ENCODE measurements around the gene PRKCB.

DNA sequence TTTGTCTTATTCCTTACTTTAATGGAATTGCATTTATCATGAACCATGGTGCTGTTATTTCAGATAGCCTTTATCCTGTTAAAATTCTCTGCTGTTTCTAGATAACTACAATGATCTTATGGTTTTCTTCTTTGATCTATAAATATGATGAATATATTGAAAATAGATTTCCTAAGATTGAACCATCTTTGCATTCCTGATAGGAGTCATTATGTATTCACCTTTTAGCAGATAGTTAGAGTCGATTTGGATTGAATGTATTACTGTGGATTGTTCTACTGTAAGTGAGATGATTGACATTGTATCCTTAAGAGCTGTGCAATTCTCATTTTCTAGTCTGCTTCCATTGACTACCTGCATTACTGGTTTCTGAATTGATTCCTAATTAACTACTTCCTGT, 255.3 kb downstream of the PRKCB start:
- TF ChIP-seq EP300 (IDR thresholded peaks at IDR 0.05) (no peak), POLR2AphosphoS5 (IDR thresholded peaks at IDR 0.05) (no peak)
- TF ChIP-seq, protein P1, sequence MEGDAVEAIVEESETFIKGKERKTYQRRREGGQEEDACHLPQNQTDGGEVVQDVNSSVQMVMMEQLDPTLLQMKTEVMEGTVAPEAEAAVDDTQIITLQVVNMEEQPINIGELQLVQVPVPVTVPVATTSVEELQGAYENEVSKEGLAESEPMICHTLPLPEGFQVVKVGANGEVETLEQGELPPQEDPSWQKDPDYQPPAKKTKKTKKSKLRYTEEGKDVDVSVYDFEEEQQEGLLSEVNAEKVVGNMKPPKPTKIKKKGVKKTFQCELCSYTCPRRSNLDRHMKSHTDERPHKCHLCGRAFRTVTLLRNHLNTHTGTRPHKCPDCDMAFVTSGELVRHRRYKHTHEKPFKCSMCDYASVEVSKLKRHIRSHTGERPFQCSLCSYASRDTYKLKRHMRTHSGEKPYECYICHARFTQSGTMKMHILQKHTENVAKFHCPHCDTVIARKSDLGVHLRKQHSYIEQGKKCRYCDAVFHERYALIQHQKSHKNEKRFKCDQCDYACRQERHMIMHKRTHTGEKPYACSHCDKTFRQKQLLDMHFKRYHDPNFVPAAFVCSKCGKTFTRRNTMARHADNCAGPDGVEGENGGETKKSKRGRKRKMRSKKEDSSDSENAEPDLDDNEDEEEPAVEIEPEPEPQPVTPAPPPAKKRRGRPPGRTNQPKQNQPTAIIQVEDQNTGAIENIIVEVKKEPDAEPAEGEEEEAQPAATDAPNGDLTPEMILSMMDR (IDR thresholded peaks at IDR 0.05) = no peak

Measured in upper lobe of left lung (tissue), 4 donors.